GM21381 (cell line): Measurements from ENCODE around the gene CEP78.
"Not testable (repeated sequence)": the region's sequence is repeated elsewhere in the genome, so short reads cannot be mapped to it uniquely, and the experiment has no call there.

Experiments used
- ATAC-seq: cut with Tn5 transposase; IDR thresholded peaks from one replicate; pipeline ENCODE4 v1.9.1; 2021; ENCODE audit warnings: mild to moderate bottlenecking, moderate library complexity; ENCODE audit not compliant: unreplicated experiment

Gene CEP78

DNA sequence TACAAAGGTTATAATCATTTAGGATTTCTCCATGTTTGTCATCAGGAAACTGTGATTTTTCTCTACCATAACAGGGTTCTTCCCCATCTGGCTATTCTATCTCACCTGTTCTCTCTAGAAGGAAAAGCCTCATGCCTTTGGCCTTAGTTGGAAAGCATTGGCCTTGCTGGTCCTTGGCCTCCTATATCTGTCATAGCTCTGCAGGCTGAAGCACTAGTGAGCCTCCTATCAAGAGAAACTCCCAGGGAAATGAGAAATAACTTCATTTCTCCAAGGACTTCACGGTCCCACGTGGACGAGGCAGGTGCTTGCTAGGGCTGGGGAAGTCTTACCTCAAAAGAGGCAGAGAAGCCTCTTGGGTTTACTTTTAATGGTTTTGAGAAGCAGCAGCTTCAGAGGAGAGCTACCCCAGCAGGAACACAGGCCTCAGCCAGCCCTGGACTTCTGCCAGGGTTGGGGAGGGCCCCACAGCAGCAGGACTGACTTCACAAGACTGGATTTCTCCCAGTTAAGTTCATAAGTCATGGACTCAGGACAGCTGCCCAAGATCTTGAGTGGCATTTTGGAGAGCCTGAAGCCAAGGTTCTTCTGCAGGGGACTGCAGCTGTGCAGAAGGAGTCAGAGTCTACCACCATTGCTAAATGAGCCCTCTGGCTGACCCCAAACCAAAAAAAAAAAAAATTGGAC is 45.2 kb downstream of the CEP78 start:
- no peak for ATAC-seq

DNA sequence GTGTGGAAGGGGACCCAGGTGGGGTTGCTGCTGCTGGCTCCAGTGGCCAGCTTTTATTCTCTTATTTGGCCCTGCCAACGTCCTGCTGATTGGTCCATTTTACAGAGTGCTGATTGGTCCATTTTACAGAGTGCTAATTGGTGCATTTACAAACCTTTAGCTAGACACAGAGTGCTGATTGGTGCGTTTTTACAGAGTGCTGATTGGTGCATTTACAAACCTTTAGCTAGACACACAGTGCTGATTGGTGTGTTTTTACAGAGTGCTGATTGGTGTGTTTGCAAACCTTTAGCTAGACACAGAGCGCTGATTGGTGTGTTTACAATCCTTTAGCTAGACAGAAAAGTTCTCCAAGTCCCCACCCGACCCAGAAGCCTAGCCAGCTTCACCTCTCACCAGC is 48.3 kb downstream of the CEP78 start:
- ATAC-seq = not testable (repeated sequence)

DNA sequence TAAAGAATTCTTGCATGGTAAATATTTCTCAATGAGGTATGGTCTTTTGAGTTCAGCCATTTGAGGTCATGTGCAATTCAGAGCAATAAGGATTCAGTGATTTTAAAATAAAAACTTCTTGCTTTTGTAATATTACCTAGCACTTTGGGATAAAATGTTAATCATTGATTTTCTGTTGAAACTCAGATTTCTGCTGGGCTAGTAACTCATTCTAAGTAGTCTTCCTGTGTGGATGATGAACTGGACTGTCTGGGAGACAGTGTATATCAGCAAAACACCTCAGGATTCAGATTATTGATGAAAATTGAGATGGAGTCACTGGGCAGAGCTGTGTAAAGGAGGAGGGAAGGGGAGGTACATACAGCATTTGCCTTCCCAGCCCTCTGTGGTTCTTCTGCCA is 50.2 kb downstream of the CEP78 start:
- ATAC-seq = no peak

DNA sequence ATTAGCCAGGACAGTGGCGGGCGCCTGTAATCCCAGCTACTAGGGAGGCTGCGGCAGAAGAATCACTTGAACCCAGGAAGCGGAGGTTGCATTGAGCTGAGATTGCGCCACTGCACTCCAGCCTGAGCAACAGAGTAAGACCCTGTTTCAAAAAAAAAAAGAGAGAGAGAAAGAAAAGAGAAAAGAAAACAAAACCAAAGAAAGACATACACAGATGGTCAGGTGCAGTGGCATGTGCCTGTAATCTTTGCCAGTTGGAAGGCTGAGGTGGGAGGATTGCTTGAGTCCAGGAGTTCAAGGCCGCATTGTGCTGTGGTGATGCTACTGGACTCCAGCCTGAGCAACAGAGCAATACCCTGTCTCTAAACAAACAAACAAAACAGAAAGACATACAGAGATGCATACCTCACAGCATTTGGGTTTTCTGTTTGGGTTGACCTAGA is 51.1 kb downstream of the CEP78 start:
- no peak for ATAC-seq

DNA sequence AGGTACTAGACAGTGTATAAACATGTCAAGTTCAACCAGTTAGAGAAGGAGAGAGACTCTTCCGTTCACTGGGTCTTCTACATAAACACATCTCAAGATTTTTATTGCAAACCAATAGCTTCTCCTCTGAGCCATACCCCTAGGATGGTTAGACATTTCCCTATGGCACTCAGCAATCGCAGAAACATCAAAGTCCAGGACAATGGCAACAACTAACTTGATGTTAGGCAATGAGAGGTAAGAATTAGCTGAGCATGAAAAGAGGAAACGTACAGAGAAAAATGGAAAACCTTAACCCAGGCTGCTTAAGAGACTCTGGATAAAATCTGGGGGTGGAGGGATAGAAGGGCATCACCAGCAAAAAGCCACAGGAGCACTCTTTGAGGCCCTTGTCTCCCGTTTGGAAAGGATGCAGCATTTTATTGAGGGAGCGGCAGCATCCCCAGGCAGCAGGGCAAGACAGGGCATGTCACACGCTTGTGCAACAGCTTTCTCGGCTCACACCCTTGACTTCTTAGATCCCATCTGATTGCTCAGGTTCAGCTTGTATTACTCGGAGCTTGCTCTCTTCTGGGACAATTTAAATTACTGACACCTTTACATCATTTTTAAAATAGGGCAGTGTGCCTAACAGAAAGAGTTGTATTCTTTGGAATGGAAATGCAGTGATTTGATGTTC is 52.5 kb downstream of the CEP78 start:
- no peak for ATAC-seq

DNA sequence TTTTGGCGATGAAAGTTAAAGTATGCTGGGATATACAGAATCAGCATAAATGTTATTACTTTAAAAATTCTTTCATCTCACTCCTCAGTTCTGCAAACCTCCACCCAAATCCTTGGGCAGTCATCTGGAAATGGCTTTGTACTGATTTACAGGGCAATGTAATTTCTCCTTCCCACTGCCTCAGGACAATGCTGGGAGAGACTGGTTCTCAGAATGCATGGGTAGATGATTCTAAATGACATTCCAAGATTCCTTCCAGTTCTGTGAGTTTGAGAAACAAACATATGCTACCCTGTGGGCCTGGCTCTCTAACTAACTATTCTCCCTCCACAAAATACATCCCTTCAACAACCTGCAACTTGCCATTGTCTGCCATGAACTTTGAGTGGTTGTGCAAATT is 53.6 kb downstream of the CEP78 start:
- no peak for ATAC-seq

DNA sequence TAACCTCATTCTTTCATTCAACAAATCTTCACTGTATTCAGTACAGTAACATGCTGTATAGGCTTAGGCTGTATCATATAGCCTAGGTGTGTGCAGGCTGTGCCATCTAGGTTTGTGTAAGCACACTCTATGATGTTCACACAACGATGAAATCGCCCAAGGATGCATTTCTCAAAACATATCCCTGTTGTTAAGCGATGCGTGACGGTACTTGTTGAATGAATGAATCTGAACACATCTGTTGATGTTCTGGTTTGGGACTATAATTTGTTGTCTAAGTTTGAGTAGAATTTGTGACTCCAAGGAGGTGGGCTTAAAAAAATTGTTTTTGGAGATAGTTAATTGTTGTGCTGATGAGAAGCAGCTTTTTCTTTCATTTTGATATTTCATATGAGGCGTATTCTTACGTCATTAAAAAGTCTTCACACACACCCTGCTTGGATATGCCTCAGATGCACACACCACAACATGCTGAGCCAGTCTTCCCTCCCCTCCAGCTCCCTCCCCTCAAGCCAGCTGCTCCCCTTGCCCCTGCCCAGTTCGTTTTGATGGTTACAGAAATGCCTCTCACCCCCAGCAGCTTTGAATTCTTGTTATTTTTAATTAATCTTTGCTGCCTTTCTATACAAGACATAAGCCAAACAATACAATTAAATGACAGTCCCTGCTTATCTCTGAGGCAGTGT is 55.5 kb downstream of the CEP78 start:
- ATAC-seq = no peak

DNA sequence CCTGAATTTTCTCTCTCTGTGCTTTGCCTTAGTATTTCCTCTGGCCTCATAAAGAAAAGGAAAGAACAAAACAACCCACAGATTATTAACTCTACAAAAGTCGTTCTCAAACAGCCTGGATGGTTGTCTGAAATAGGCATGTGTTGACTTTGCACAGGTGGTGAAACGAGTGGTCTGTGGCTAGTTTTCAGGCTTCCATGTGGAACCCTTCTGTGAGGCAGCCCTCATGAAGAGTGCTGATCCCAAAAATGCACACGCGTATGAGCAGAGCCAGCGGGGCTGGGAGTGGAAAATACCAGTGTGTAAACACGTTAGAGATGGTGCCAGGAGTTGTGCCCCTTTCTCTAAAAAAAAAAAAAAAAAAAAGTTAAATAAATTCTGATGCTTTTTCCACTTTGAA is 56.2 kb downstream of the CEP78 start:
- ATAC-seq = no peak

DNA sequence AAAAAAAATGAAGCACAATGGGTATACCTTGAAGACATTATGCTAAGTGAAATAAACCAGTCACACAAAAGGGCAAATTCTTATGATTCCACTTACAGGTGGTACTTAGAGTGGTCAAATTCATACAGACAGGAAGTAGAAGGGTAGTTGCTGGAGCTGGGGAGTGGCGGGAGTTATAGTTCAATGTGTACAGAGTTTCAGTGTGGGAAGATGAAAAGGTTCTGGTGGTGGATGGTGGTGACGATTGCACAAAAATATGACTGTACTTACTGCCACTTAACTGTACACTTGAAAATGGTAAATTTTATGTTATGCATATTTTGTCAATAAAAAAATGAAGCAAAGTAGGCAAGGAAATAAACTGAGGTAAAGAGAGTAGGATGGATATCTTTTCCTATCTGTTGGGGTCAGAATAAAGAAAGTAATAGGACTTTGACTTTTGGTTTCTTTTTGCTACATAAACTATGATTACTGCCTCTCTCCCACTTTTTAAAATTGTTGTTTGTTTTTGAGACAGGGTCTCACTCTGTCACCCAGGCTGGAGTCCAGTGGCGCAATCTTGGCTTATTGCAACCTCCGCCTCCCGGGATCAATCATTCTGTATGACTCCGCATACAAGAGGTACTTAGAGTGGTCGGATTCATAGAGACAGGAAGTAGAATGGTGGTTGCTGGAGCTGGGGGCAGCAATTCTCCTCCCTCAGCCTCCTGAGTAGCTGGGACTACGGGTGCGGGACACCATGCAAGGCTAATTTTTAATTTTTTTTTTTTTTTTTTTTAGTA is 57.0 kb downstream of the CEP78 start:
- no peak for ATAC-seq

DNA sequence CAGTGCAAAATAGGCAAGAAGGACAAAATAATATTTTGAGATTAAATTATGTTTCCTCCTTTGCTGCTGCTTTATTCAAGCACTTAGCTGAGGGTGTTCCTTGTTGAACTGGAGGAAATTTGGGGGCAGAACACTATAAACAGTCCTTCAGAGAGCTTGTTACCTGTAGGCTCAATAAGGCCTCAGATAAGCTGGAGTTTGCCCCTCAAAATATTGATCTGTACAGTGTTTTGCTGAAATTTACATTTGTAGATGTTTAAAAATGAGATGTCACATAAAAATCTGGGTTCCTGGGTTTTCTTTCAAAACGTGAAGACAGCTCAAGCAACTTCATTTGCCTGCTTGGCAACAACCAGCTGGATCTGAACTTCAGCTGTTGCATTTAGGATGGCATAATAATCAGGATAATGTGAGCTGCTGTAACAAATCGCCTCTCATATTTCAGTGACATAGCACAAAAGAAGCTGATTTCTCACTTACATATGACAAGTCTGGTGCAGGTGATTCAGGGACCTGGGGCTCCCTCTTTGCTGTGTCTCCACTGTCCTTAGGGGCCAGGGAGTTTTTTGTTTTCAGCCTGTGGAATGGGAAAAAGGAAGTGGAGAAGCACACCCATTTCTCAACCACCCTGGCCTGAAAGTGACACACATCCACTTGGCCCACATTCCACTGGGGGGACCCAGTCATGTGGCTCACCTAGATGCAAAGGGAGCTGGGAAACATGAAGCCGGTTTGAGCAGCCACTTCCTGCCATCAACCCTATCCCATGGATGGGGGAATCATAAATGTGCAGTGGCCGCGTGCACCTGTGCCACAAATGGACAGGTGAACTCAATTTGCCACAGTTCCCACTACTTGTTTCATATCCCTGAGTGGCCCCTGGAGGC is 58.7 kb downstream of the CEP78 start:
- no peak for ATAC-seq

DNA sequence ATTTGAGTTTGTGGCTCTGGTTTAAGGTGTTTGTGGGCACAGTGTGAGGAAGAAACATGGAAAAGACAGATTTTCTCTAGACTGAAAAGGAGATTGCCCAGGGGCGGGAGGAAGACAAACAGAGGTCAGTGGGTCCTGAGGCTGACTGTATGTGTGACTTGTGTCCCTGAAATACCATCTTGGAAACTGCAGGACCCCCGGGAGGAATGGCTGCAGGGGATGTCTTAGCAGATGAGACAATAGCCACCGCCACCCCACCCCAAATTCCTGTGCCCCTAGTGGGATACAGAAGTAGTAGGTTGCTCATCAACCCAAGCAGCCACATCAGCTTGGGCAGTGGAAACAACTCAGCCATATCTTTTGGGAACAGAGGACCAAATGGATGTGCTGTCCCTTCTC is 59.3 kb downstream of the CEP78 start:
- ATAC-seq = no peak

DNA sequence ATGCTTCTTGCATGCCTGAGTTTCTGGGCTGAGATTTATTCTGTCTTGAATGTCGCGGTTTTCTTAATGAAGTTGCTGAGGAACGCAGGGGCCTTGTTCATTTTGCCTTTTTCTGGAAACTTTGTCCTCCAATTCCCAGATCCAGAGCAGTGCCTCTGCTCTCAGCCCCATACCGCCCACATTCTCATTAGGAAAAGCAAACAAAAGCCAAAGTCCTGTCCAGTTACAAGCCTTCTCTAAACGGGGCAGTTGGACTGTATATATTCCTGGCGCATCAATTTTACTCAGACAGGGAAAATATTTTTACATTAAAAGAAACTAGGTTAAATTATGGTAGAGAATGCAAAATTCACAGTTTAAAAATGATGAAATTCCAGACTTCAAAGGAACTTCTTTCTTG is 59.9 kb downstream of the CEP78 start:
- no peak for ATAC-seq

DNA sequence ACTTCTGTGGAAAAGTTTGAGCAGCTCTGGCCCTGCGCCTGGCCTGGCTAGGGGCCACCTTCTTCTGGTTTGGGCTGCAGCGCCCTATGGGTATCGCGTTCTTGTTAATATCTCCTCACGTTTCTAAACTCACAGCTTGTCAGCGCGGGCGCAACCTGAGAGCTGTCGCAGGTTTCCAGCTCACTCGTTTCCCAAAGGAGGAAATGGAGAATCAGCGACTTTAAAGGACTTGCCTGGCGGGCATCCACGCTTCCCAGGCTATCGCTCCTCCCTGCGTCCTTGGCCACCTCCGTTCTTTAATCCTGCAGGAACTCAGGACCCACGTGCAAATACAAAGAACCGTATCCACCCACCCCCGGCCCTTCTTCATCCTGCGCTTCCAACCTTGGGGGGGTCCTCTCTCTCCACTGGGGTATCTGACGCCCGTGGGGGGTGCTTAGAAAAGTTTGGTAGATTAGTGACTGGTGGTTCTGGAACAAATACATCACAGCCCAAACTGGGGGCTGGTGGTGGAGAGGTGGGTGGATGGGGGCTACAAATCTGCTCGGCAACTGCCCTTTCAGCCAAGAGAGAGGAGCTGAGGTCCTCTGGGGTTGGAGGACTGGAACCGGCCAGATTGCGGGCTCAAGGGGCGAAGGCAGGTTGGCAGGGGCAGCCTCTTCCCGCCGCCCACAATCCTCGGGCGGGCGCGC is 60.5 kb downstream of the CEP78 start:
- ATAC-seq = no peak

DNA sequence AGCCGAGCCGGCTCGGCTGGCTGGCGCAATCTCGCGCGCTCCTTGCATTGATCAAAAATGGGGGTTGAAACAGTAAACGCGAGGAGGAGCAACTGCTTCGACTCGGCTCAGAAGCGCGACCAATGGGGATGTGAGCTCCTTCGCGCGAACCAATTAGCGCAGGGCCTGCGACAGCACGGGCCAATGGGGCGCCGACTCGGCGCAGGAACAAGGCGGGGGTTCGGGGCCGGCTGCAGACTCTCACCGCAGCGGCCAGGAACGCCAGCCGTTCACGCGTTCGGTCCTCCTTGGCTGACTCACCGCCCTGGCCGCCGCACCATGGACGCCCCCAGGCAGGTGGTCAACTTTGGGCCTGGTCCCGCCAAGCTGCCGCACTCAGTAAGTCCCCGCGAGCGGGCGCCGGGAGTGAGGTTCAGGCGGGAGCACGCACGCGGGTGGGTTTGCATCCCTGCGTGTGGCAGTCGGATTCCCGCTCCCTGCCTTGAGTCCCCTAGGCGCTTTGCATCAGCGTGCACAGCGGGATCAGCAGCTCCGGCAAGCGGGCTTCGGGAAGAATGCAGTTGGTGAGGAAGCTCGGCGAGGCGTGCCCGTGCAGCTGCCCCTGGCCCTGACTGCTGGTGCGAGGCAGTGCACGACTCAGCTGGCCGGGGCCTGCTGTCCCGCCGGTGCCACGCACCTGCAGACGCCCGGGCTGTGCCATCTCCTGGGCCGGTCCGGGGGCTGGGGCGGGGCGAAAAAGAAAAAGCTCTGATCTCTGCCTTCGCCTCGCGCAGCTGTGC is 61.2 kb downstream of the CEP78 start, which contains the start of gene PSAT1:
Gene PSAT1, plus strand, starts transcription at position 233 of the 779 bp plus-strand sequence. Its CDS starts 86 bp downstream, at position 319.
- peak; percentile 98 for ATAC-seq

DNA sequence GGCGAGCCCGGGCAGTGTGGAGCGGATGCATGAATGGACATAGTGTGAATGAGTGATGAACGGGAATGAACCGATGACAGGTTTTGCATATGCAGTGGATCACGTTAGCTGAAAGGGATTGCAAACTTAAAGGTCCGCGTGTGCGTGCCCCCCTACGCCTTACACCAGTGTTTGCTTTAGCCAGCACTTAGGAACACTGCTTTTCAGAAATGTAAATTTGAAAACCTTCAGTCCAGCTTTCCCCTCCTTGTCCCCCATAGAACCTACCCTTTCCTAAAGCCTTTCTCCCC is 61.7 kb downstream of the CEP78 start:
- peak; percentile 44 for ATAC-seq

DNA sequence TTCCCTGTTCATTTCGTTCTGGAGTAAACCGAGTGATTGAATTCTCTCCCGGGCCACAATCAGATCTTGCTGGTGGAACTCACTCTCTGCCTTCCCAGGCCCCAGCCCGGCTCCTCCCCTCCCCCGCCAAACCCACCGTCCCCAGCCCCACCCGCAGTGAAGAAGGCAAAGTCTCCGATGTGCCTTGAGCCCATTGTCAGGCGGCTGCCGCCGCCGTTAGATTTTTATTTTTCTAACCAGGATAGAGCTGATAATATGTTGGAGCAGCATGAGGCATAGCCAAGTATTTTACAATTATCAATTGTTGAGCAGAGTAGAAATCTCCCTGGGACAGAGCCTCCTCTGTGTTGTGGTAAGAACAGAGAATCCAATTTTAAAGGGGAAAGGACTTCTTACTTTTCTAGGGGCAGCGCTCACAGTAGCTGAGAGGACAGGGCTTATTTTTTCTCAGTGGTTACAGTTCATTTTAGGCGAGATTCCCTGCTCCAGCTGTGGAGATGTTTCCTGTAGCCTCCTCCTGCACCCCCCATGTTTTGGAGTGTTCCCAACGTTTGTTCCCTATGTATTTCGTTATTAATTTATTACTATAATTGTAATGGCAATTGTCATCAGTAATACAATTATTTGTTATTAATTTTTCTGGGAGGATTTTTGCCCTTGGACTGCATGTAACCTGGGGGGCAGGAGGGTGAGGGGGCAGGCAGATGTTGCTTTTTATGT is 62.3 kb downstream of the CEP78 start:
- no peak for ATAC-seq

DNA sequence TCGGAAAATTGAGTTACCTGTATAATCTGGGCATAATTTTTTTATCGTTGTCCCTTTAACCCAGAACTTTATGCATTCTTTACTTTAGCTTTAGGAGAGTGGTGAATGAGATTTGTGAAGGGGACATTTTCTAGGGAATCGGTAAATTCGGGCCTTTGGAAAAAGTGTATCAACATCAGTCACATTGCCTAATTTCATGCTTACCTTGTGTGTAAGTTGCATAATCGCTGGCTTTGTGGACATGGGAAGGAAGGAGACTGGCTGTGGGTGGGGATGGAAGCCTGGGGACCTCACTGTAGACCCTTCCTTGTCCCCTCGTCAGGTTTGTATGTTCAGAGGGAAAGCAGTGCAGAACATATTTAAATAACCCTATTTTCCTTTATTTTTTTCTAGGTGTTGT is 64.3 kb downstream of the CEP78 start:
- ATAC-seq = no peak

DNA sequence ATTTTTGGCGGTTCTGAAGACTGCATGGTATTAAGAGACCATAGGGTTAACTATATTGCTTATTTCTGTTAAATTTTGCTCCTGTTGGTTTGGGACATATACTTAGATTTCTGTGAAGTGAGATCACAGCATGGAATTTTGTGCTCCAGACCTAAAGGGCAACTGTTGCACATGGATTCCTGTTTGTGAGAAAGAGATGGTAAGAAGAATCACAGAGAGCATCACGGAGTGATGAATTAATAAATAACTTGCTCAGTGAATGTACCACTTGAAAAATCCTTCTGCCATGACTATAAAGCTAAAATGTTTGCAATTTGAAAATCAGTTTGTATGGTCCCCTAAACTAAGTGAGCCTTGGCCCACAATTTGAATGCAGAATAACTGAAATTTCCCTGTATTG is 65.6 kb downstream of the CEP78 start:
- no peak for ATAC-seq
